Prostate gland (tissue), 2 donors: ENCODE data around the gene KRTAP4-6.

ENCODE experiments used
- POLR2A ChIP-seq: fragments of 450-650 bp; IDR thresholded peaks from one replicate; pipeline ENCODE4 v1.6.1; 2016; ENCODE audit warnings: antibody characterized with exemption, mild to moderate bottlenecking
- TF ChIP-seq, protein P1 (sequence below), 4 experiments: fragments of 200-600 bp in 2 of 4; fragments of 450-650 bp in 2 of 4; sonication (generic) in 2 of 4; IDR thresholded peaks; 1 replicate in 3 of 4; 2 replicates in 1 of 4; pipeline ENCODE4 v1.5.1; 2016 to 2019; ENCODE audit warnings: antibody characterized with exemption in 4 of 4, mild to moderate bottlenecking in 2 of 4, moderate library complexity in 2 of 4

DNA sequence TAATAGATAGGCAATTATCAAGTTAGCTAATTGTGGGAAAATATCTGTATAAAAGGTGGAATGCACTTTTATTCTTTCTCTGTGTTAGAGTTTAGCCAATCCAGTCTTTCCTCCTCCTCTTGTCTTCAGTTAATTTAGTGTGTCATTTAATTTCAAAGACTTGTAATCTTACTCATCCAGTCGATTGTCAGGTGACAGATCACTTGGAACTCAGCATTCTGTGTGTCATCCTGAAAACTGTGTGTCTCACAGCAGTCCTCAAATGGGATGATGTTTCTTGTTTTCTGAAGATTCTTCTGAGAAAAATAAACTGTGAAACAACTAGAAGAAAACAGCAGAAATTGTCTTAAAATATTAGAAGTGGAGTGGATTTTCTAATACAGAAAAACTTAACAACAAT, 44.7 kb upstream of the KRTAP4-6 start:
- TF ChIP-seq, protein P1, sequence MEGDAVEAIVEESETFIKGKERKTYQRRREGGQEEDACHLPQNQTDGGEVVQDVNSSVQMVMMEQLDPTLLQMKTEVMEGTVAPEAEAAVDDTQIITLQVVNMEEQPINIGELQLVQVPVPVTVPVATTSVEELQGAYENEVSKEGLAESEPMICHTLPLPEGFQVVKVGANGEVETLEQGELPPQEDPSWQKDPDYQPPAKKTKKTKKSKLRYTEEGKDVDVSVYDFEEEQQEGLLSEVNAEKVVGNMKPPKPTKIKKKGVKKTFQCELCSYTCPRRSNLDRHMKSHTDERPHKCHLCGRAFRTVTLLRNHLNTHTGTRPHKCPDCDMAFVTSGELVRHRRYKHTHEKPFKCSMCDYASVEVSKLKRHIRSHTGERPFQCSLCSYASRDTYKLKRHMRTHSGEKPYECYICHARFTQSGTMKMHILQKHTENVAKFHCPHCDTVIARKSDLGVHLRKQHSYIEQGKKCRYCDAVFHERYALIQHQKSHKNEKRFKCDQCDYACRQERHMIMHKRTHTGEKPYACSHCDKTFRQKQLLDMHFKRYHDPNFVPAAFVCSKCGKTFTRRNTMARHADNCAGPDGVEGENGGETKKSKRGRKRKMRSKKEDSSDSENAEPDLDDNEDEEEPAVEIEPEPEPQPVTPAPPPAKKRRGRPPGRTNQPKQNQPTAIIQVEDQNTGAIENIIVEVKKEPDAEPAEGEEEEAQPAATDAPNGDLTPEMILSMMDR (IDR thresholded peaks at IDR 0.05) = no peak
- TF ChIP-seq POLR2A = no peak
